Parathyroid adenoma (tissue), 2 donors: Measurements from ENCODE around the gene MEX3B.

Source experiments
- H2AFZ ChIP-seq: fragments of 300-600 bp; sonication (generic); one replicate; pipeline ENCODE4 v1.7.0; 2017; ENCODE audit warnings: antibody characterized with exemption, mild to moderate bottlenecking
- H3K27ac ChIP-seq: fragments of 300-600 bp; sonication (generic); one replicate; pipeline ENCODE4 v1.7.0; 2017
- H3K27me3 ChIP-seq: fragments of 300-600 bp; sonication (generic); one replicate; pipeline ENCODE4 v1.7.0; 2017; ENCODE audit warnings: low read length; ENCODE audit not compliant: control insufficient read depth, insufficient read depth
- H3K36me3 ChIP-seq: fragments of 300-600 bp; sonication (generic); one replicate; pipeline ENCODE4 v1.7.0; 2017; ENCODE audit warnings: low read length; ENCODE audit not compliant: control insufficient read depth, insufficient read depth
- H3K4me1 ChIP-seq: fragments of 300-600 bp; sonication (generic); one replicate; pipeline ENCODE4 v1.7.0; 2017; ENCODE audit warnings: control low read depth
- H3K4me2 ChIP-seq: fragments of 300-600 bp; sonication (generic); one replicate; pipeline ENCODE4 v1.7.0; 2017; ENCODE audit warnings: low read length
- H3K4me3 ChIP-seq: fragments of 300-600 bp; sonication (generic); one replicate; pipeline ENCODE4 v1.7.0; 2017; ENCODE audit warnings: low read depth, low read length
- H3K79me2 ChIP-seq: fragments of 300-600 bp; sonication (generic); one replicate; pipeline ENCODE4 v1.7.0; 2017; ENCODE audit warnings: control low read depth
- H3K9ac ChIP-seq: fragments of 300-600 bp; sonication (generic); one replicate; pipeline ENCODE4 v1.7.0; 2017; ENCODE audit warnings: mild to moderate bottlenecking
- H3K9me3 ChIP-seq: fragments of 300-600 bp; sonication (generic); one replicate; pipeline ENCODE4 v1.7.0; 2017; ENCODE audit warnings: low read length; ENCODE audit not compliant: control insufficient read depth
- CTCF ChIP-seq: fragments of 300-600 bp; sonication (generic); IDR thresholded peaks from one replicate; pipeline ENCODE4 v1.7.0; 2017; ENCODE audit warnings: antibody characterized with exemption, mild to moderate bottlenecking
- donor health status: primary hyperparathyroidism.

MEX3B gene

GRCh38 chr15:82062479-82063454 lies 16.9 kb upstream of the MEX3B start:
- Histone ChIP-seq H3K4me1 (no peaks in the 10 kb centered on the region), H3K79me2 (no peaks in the 10 kb centered on the region), H3K9me3 (no peaks in the 10 kb centered on the region), H2AFZ (no peak overlapping the region), H3K27me3 (no peaks in the 10 kb centered on the region), H3K9ac (no peak overlapping the region), H3K4me3 (no peak overlapping the region), H3K36me3 (no peaks in the 10 kb centered on the region), H3K4me2 (peak overlapping the region; percentile 31), H3K27ac (no peak overlapping the region)
- no peak for TF ChIP-seq CTCF

- H3K9ac ChIP-seq, result no peak overlapping the region
- H3K4me3 ChIP-seq, result no peak overlapping the region
- no peaks in the 10 kb centered on the region for H3K36me3 ChIP-seq
- H3K9me3 ChIP-seq, result no peaks in the 10 kb centered on the region
- H3K4me2 ChIP-seq, result no peak overlapping the region
- TF ChIP-seq CTCF, result no peak
- H3K4me1 ChIP-seq, result no peaks in the 10 kb centered on the region
- no peaks in the 10 kb centered on the region for H3K79me2 ChIP-seq
- no peak overlapping the region for H3K27ac ChIP-seq
- no peaks in the 10 kb centered on the region for H3K27me3 ChIP-seq
- no peak overlapping the region for H2AFZ ChIP-seq
Measured at GRCh38 chr15:82060817-82061216, 15.0 kb upstream of the MEX3B start.

- H3K9ac ChIP-seq, result no peak overlapping the region
- no peak overlapping the region for H3K4me3 ChIP-seq
- H3K4me1 ChIP-seq, result no peaks in the 10 kb centered on the region
- no peaks in the 10 kb centered on the region for H3K79me2 ChIP-seq
- H2AFZ ChIP-seq, result no peak overlapping the region
- no peaks in the 10 kb centered on the region for H3K36me3 ChIP-seq
- no peak for TF ChIP-seq CTCF
- H3K27me3 ChIP-seq, result no peaks in the 10 kb centered on the region
- H3K27ac ChIP-seq, result no peak overlapping the region
- no peak overlapping the region for H3K4me2 ChIP-seq
- H3K9me3 ChIP-seq, result no peaks in the 10 kb centered on the region
Measured at GRCh38 chr15:82058517-82059204, 12.8 kb upstream of the MEX3B start.

GRCh38 chr15:82058026-82058425 lies 12.2 kb upstream of the MEX3B start:
- Histone ChIP-seq H3K4me2 (no peak overlapping the region), H3K27ac (no peak overlapping the region), H3K4me3 (no peak overlapping the region), H3K79me2 (no peaks in the 10 kb centered on the region), H3K4me1 (no peaks in the 10 kb centered on the region), H3K27me3 (no peaks in the 10 kb centered on the region), H2AFZ (no peak overlapping the region), H3K36me3 (no peaks in the 10 kb centered on the region), H3K9ac (no peak overlapping the region), H3K9me3 (no peaks in the 10 kb centered on the region)
- TF ChIP-seq CTCF, result no peak
